GM12891 (cell line): ENCODE results near the gene UVSSA.
"Not testable (repeated sequence)": the region's sequence is repeated elsewhere in the genome, so short reads cannot be mapped to it uniquely, and the experiment has no call there.

Experiments used
- DNase-seq: peaks from one replicate; pipeline ENCODE4 v3.0.0; 2011; ENCODE audit warnings: low spot score; ENCODE audit not compliant: insufficient read length
- FAIRE-seq: peaks from 2 replicates; lab custom pipeline; 2011; peaks lifted over from hg19 to GRCh38; lab: Jason Lieb, UNC
- PAX5 ChIP-seq: IDR thresholded peaks from 2 replicates; pipeline ENCODE4 v1.6.1; 2011; ENCODE audit warnings: low read length, moderate library complexity, mild to moderate bottlenecking; ENCODE audit not compliant: insufficient read depth, severe bottlenecking
- POLR2A ChIP-seq: IDR thresholded peaks from 2 replicates; pipeline ENCODE4 v1.6.1; 2011; ENCODE audit warnings: low read depth, low read length, control low read depth
- POLR2AphosphoS5 ChIP-seq: IDR thresholded peaks from 2 replicates; pipeline ENCODE4 v1.6.1; 2011; ENCODE audit warnings: low read depth, low read length, control low read depth
- POU2F2 ChIP-seq: IDR thresholded peaks from 2 replicates; pipeline ENCODE4 v1.6.1; 2011; ENCODE audit warnings: low read depth, mild to moderate bottlenecking, control low read depth, low read length, moderate library complexity
- SPI1 ChIP-seq: IDR thresholded peaks from 2 replicates; pipeline ENCODE4 v1.6.1; 2011; ENCODE audit warnings: low read depth, low read length, control low read depth
- TAF1 ChIP-seq: IDR thresholded peaks from 2 replicates; pipeline ENCODE4 v1.6.1; 2011; ENCODE audit warnings: low read depth, low read length, control low read depth

The UVSSA gene

DNA sequence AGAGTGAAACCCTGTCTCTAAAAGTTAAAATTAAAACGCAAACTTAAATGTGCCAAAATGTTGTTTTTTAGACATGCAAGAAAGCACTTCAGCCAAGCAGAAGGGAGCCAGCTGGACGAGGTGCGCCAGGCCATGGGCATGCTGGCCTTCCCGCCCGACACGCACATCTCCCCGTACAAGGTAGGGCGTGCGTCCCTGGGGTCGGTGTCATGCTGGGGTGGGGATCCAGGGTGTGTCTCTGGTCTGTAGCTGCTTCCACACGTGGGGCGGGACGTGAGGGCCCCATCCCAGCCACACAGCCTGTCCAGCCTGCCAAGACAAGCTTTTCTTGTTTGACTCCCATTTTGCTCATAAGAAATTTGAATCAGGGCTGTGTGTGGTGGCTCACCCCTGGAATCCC is 14.3 kb upstream of the UVSSA start:
- no peak for DNase-seq
- TF ChIP-seq POU2F2 (no peak), POLR2A (no peak), SPI1 (no peak), POLR2AphosphoS5 (no peak), TAF1 (no peak), PAX5 (no peak)
- FAIRE-seq: no peak

DNA sequence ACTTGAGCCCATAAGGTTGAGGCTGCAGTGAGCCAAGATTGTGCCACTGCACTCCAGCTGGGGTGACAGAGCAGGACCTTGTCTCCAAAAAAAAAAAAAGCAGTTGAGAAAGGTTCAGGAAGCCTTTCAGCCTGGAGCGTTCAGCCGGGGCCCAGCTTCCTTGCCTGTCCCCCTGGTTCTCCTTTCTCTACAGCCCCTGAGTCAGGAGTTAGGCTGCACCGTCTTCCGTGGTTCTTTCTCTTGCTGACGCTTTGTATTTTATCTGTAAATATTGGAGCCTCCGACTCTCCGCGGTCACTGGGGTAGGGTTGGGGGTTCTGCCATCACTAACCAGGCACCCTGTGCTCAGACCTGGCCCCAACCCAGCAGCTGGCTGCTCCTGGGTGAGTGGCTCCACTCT is 13.8 kb upstream of the UVSSA start:
- no peak for FAIRE-seq
- no peak for DNase-seq
- no peak for TF ChIP-seq PAX5
- TF ChIP-seq POLR2AphosphoS5: no peak
- no peak for TF ChIP-seq POLR2A
- no peak for TF ChIP-seq SPI1
- no peak for TF ChIP-seq POU2F2
- TF ChIP-seq TAF1: no peak

GRCh38 chr4:1333851-1334578 is 13.0 kb upstream of the UVSSA start:
- FAIRE-seq, DNase-seq: not testable (repeated sequence)

- DNase-seq (no peak), FAIRE-seq (no peak)
Observed at GRCh38 chr4:1334579-1334895, 12.5 kb upstream of the UVSSA start.

GRCh38 chr4:1335193-1335883 is 11.7 kb upstream of the UVSSA start:
- FAIRE-seq: not testable (repeated sequence)

More at GRCh38 chr4:1334579-1334895, 12.5 kb upstream of the UVSSA start:
- no peak for TF ChIP-seq POLR2AphosphoS5
- TF ChIP-seq POLR2A: no peak
- no peak for TF ChIP-seq SPI1
- TF ChIP-seq PAX5: no peak
- no peak for TF ChIP-seq TAF1
- TF ChIP-seq POU2F2: no peak

GRCh38 chr4:1336088-1336491 is 10.9 kb upstream of the UVSSA start:
- DNase-seq (no peak), FAIRE-seq (no peak)
- TF ChIP-seq POLR2A: no peak
- no peak for TF ChIP-seq POLR2AphosphoS5
- TF ChIP-seq SPI1: no peak
- no peak for TF ChIP-seq TAF1
- TF ChIP-seq POU2F2: no peak
- TF ChIP-seq PAX5: no peak

More at GRCh38 chr4:1335193-1335883, 11.7 kb upstream of the UVSSA start:
- not testable (repeated sequence) for DNase-seq

GRCh38 chr4:1337376-1337831 is 9.6 kb upstream of the UVSSA start:
- DNase-seq (no peak), FAIRE-seq (no peak)
- TF ChIP-seq TAF1 (no peak), PAX5 (no peak), POLR2A (no peak), POLR2AphosphoS5 (no peak), POU2F2 (no peak), SPI1 (no peak)

GRCh38 chr4:1337951-1338751 is 8.9 kb upstream of the UVSSA start:
- TF ChIP-seq POLR2AphosphoS5 (no peak), POLR2A (no peak), PAX5 (no peak), POU2F2 (no peak), TAF1 (no peak), SPI1 (no peak)
- DNase-seq: no peak
- FAIRE-seq: no peak

- DNase-seq (no peak), FAIRE-seq (no peak)
- no peak for TF ChIP-seq POLR2AphosphoS5
- TF ChIP-seq TAF1: no peak
- no peak for TF ChIP-seq SPI1
- no peak for TF ChIP-seq POU2F2
- no peak for TF ChIP-seq PAX5
- no peak for TF ChIP-seq POLR2A
Observed at GRCh38 chr4:1338752-1339414, 8.1 kb upstream of the UVSSA start.
